Kidney (tissue), 14 donors: ENCODE data around the gene BDNF. TPM values are rescaled to one million over a fixed set of nuclear protein-coding genes. Genes with fewer than 3 reads are reported as not detected.

ENCODE experiments used
- DNase-seq, 5 donors: peaks; one replicate each; pipeline ENCODE4 v3.0.0-alpha.2; 2013 to 2020
- FAIRE-seq: peaks from 2 replicates; lab custom pipeline; 2012; peaks lifted over from hg19 to GRCh38; lab: Jason Lieb, UNC
- H3K27ac ChIP-seq, 2 donors: one replicate each; pipeline ENCODE4 v1.7.0; 2013; ENCODE audit warnings: low read depth in 2 of 2, low read length in 2 of 2, inconsistent platforms in 1 of 2
- H3K27me3 ChIP-seq: one replicate; pipeline ENCODE4 v1.7.1; 2013; ENCODE audit warnings: low read length, inconsistent platforms; ENCODE audit not compliant: control insufficient read depth, insufficient read depth
- H3K36me3 ChIP-seq, 3 donors: one replicate each; pipeline versions ENCODE4 v1.7.0 to v1.7.1; 2013; ENCODE audit warnings: low read length in 3 of 3, control low read depth in 1 of 3, inconsistent platforms in 1 of 3; ENCODE audit not compliant: insufficient read depth in 3 of 3, control insufficient read depth in 2 of 3
- H3K4me1 ChIP-seq, 3 donors: one replicate each; pipeline versions ENCODE4 v1.7.0 to v1.7.1; 2013; ENCODE audit warnings: low read length in 3 of 3, inconsistent platforms in 1 of 3, low read depth in 1 of 3; ENCODE audit not compliant: control insufficient read depth in 2 of 3, insufficient read depth in 2 of 3
- H3K4me3 ChIP-seq, 3 donors: one replicate each; pipeline versions ENCODE4 v1.7.0 to v1.8.1; 2013; ENCODE audit warnings: low read length in 3 of 3, control low read depth in 1 of 3, inconsistent platforms in 1 of 3
- H3K9ac ChIP-seq, 3 donors: one replicate each; pipeline versions ENCODE4 v1.7.0 to v1.7.1; 2013; ENCODE audit warnings: low read length in 3 of 3, control low read depth in 1 of 3, inconsistent platforms in 1 of 3
- H3K9me3 ChIP-seq, 3 donors: one replicate each; pipeline versions ENCODE4 v1.7.0 to v1.7.1; 2013; ENCODE audit warnings: low read length in 3 of 3, control low read depth in 1 of 3, inconsistent platforms in 1 of 3; ENCODE audit not compliant: control insufficient read depth in 2 of 3, insufficient read depth in 1 of 3
- intact Hi-C: fragments of 100-400 bp; cut with DNase I; formaldehyde crosslinking; loops from one replicate; pipeline ENCODE4 v1.11.1; 2022
- polyA plus RNA-seq: library from polyadenylated mRNA; stranded (reverse); fragments of 350-450 nt; fragmentation: Illumina TruSeq; extraction: RNeasy Lipid Tissue Mini Kit (QIAGEN cat#74804); gene quantifications from one replicate; pipeline ENCODE4 v1.2.3, GENCODE V29; 2014; ENCODE audit warnings: low read depth, low replicate concordance; ENCODE audit not compliant: insufficient read depth
- total RNA-seq: library from RNA; stranded (reverse); fragmentation: NEBNext Ultra II Directional; extraction: Animal tissue kit (Norgen Biotek cat#: 25700); gene quantifications from one replicate; pipeline ENCODE4 v1.2.1, GENCODE V29; 2021
- TF ChIP-seq, protein P1 (sequence below): IDR thresholded peaks from 3 replicates; pipeline ENCODE4 v1.5.1; 2012; ENCODE audit warnings: mild to moderate bottlenecking, moderate library complexity, borderline replicate concordance; ENCODE audit not compliant: insufficient read depth; ENCODE audit errors: extremely low read depth
- donor health status: control.
- donor health status: control.
- donor health status: control.
- donor health status: control.
- donor health status: control.
- donor health status: DM: yes; HTN: yes; CAD: no.
- donor health status: Normal renal cell carcinoma (clear cell type).

BDNF gene
- total and polyA plus RNA-seq, 2 donors from 2014 or later: 0.19 to 0.31 TPM

- TF ChIP-seq, protein P1, sequence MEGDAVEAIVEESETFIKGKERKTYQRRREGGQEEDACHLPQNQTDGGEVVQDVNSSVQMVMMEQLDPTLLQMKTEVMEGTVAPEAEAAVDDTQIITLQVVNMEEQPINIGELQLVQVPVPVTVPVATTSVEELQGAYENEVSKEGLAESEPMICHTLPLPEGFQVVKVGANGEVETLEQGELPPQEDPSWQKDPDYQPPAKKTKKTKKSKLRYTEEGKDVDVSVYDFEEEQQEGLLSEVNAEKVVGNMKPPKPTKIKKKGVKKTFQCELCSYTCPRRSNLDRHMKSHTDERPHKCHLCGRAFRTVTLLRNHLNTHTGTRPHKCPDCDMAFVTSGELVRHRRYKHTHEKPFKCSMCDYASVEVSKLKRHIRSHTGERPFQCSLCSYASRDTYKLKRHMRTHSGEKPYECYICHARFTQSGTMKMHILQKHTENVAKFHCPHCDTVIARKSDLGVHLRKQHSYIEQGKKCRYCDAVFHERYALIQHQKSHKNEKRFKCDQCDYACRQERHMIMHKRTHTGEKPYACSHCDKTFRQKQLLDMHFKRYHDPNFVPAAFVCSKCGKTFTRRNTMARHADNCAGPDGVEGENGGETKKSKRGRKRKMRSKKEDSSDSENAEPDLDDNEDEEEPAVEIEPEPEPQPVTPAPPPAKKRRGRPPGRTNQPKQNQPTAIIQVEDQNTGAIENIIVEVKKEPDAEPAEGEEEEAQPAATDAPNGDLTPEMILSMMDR: peak; percentile 48
- peaks cover 0 to 2% (median 0%) of the 10 kb centered on the region in 3 donors for H3K4me1 ChIP-seq
- H3K9ac ChIP-seq: no peak overlapping the region
- intact Hi-C loops: no loop called here
- DNase-seq: peak in 3 of 5 donors; percentile 42 to 64 (median 56)
- H3K9me3 ChIP-seq: no peaks in the 10 kb centered on the region
- H3K36me3 ChIP-seq: no peaks in the 10 kb centered on the region
- FAIRE-seq: no peak
- no peak overlapping the region for H3K27ac ChIP-seq
- no peak overlapping the region for H3K4me3 ChIP-seq
- H3K27me3 ChIP-seq: peaks cover 22% of the 10 kb centered on the region
These were observed 5.9 kb upstream of the BDNF start for GRCh38 chr11:27705873-27706820.

GRCh38 chr11:27703481-27703880, 3.2 kb upstream of the BDNF start:
- Histone ChIP-seq H3K4me1 (peaks cover 0 to 18% (median 0%) of the 10 kb centered on the region in 3 donors), H3K36me3 (no peaks in the 10 kb centered on the region), H3K4me3 (no peak overlapping the region), H3K27ac (no peak overlapping the region), H3K27me3 (peaks cover 22% of the 10 kb centered on the region), H3K9me3 (no peaks in the 10 kb centered on the region), H3K9ac (no peak overlapping the region)
- FAIRE-seq (no peak), DNase-seq (no peak)
- intact Hi-C loops: no loop called here
- TF ChIP-seq, protein P1: no peak

GRCh38 chr11:27702811-27703210, 2.6 kb upstream of the BDNF start:
- Histone ChIP-seq H3K9ac (no peak overlapping the region), H3K36me3 (no peaks in the 10 kb centered on the region), H3K27me3 (peaks cover 22% of the 10 kb centered on the region), H3K4me1 (peaks cover 0 to 18% (median 0%) of the 10 kb centered on the region in 3 donors), H3K4me3 (no peak overlapping the region), H3K9me3 (no peaks in the 10 kb centered on the region), H3K27ac (no peak overlapping the region)
- TF ChIP-seq, protein P1: no peak
- DNase-seq (no peak), FAIRE-seq (no peak)
- intact Hi-C loops: no loop called here
